ENCODE results near the gene TMEM117.
"Not testable (repeated sequence)": the region's sequence is repeated elsewhere in the genome, so short reads cannot be mapped to it uniquely, and the experiment has no call there.

Gene TMEM117

DNA sequence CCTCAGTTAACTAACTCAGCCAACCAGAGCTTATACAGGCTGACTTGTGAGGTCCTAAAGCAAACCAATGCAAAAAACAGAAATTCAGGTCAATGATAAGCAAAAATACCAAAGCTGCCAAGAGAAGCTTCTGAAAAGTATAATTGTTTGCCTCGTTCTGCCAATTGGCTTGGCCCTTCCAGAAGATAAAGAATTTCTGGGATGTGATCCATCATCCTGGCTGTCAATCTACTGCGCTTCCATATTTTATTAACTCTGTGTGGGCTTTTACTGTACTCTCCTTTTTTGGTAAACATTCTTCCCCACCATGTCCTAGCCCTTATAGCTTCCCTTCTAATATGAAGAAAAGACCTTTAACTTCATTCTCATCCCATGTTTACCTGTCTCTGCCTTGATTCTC lies 387.9 kb downstream of the TMEM117 start:
- DNase-seq (ENCODE audit: low read depth in 2 of 2): no peak

DNA sequence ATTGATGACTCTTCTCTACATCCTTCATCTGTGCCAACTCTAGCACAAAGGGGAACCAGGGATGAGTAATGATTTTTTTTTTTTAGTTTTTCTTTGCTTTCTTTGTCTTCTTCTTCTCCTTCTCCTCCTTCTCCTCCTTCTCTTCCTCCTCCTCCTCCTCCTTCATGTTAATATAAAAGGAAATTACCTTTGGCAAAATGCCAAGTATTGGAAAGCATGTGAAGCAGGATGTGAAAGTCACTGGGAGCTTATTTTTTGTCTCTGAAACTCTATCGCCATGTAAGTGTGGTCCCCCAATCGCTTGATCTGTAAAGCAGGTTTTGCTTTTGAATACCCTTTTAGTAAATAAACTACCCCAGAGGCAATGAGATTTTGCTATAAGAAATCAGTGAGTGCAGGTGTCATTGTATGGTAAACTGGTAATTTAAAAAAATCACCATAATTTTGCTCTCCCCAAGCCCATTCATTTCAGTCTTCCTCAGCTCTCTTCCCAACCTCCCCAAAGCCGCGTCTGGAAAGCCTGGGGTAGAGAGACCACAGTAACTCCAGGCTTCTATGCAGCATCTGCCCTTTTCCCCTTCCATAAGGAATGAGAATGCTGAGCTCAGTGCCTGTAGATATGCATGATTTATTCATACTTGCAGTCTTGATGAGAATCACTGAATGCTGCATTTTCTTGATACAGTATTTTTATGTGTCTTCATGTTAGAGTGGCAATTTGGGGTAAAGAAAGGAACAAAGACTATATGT lies 388.7 kb downstream of the TMEM117 start:
- DNase-seq (ENCODE audit: low read depth in 2 of 2): no peak

DNA sequence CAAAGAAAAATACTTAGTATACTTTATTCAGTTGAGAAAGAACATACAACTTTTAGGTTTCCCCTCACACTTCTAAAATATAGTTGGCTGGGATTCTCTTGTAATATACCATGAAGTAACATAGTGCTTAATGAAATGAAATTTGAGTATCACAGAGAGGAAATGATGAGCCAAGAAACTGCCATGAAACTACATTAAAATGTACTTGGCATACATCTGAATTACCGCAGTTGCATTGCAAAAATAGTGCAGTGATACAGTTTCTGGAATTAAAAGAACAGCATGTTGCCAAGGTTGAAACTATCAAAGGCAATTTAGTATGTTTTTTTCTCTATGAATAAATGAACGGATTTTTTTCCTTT lies 389.2 kb downstream of the TMEM117 start:
- no peak for DNase-seq (ENCODE audit: low read depth in 2 of 2)

DNA sequence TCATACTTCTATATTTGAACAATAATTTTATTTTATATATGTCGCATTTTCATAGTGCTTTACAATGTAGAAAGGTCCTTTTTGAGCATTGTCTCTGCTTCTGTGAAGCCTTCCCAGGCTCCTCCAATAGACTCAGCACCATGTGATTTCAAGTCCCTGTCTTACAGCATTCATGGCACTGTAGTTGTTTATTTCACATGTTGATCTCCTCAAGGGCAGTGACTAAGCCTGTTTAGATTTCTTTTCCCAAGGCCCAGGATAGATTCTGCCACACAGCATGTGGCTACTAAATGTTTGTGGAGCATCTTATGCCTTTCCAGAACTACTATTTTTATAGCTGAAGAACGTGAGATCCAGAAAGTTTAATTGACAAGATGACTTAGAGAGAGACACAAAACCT lies 391.7 kb downstream of the TMEM117 start:
- DNase-seq (ENCODE audit: low read depth in 2 of 2): no peak

DNA sequence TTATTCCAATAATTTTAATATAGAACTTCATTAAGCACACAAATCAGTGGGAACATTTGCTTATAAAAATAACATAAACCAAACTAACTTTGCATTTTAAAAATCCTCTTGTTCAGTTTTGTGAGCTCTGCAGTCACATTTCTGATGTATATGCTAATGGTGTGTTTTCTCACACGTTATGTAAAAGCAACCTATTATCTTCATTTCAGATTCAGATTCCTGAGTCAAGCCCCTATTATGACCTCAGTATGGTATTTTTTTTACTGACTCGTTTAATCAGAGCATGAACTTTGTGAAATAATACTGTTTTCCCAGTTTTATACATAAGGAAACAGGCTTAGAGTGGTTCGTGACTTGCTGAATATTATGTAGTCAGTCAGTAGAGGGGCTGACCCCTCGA lies 394.0 kb downstream of the TMEM117 start:
- no peak for DNase-seq (ENCODE audit: low read depth in 2 of 2)

DNA sequence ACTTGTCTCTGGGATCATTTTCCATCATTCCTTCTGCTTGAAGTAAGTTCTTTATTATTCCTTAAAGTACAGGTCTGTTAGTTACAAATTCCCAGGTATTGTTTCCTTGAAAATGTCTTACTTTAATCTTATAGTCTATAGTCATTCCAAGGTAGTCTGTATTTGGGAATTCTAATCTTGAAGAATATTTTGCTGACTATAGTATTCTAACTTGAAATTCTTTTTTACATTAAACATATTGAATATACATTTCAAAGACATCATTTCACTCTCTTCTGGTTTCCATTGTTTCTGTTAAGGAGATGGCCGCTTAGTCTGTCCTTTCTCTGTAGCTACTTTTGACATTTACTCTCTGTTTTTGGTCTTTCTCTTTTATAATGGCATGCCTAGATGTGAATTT lies 399.8 kb downstream of the TMEM117 start:
- no peak for DNase-seq (ENCODE audit: low read depth in 2 of 2)

DNA sequence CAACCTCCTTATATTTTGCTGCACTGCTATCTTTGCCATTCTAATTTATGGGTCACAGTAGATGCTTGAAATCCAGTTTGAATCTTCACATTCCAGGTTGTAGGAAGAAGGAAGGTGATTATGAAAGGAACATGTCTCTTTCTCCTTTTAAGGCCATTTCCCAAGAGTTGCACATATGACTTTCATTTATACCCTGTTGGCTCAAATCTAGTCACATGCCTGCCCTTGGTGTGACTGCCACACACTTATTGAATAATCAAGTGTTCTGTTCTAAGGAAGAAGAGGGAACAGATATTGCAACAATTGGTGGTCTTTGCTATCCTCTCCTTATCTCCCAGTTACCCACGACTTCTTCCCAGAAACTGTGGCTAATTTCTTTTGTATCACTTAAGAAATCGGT lies 404.3 kb downstream of the TMEM117 start:
- DNase-seq (ENCODE audit: low read depth in 2 of 2): no peak

DNA sequence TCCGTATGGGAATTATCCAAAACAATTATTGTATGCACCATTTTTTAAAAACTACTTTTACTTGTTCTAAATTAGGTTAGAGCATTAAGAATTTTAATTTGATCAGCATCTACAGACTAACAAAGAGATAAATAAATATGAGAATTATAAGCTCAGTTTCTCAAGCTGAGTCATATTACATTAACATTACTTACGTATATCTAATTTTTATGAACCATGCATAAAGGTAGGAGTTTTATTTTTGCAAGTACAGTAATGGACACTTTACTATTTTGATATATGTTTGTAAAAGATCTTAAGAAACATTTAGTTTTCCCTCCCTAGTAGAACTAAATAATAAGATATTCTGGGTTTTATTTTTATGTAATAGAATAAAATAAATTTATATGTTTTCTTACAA lies 410.1 kb downstream of the TMEM117 start:
- no peak for DNase-seq (ENCODE audit: low read depth in 2 of 2)

DNA sequence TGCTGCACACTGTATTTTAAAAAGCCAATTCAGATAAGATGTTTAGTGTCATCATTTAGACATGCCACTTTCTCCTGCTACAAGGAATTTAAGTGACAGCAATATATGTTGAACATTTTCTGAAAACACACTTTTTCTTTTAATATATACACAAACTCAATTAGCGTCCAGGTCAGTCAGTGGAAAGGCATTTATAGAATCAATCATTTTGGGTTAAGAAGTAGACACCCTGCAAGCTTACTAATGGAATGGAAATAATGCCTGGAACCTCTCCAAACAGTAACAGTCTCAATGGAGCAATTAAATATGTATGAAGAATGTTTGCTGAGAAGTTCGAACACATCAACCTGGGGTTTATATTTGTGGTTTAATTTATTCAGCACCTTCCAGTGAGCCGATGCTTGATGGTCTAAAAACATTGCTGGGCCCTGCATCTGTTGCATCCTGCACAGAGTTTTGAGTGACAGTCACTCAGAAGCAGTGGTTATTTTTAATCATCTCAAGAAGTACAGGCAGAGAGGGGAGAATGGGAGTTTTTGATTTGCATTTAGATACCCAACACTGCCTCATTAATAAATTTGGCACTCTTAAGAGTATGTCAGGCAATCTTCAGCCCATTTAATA lies 410.7 kb downstream of the TMEM117 start:
- no peak for DNase-seq (ENCODE audit: low read depth in 2 of 2)

DNA sequence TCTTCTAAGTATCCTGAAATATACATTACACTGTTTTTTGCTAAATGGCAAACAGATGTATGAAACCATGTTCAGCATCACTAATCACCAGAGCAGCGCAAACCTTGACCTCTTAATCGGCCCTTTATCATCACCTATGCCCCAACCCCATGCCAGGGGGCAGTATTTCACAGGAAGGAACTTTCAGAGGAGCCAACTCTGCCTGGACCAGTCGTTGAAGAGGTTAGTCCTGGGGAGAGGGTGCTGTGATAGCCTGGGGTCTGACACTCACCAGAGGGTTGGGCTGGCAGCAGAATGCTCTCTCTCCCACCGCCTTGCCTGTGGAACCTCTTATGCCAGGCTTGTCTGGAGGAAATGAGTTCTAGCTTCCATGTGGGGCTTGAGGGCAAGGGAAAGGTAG lies 411.7 kb downstream of the TMEM117 start:
- no peak for DNase-seq (ENCODE audit: low read depth in 2 of 2)

DNA sequence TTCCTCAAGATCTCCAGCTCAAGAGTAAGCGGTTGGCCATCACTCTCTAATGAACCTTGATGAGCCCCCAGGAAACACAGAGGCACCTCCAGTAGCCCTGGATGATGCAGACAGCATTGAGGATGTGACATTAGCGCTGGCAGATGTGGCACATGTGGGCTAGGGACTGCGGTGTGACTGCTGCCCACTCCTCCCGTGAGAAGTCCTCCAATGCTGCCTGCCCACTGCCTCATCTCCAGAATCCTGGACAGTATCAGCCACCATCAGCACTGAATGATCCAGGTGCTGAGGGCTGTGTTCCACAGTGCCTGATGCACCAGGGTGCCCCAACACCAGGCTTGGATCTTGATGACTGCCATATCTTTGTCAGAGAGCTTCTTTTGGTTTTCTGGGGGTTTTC lies 412.6 kb downstream of the TMEM117 start:
- DNase-seq (ENCODE audit: low read depth in 2 of 2): no peak

DNA sequence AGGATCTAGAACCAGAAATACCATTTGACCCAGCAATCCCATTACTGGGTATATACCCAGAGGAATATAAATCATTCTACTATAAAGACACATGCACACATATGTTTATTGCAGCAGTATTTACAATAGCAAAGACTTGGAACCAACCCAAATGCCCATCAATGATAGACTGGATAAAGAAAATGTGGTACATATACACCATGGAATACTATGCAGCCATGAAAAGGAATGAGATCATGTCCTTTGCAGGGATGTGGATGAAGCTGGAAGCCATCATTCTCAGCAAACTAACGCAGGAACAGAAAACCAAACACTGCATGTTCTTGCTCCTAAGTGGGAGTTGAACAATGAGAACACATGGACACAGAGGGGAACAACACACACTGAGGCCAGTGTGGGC lies 414.6 kb downstream of the TMEM117 start:
- not testable (repeated sequence) for DNase-seq (ENCODE audit: low read depth in 2 of 2)

DNA sequence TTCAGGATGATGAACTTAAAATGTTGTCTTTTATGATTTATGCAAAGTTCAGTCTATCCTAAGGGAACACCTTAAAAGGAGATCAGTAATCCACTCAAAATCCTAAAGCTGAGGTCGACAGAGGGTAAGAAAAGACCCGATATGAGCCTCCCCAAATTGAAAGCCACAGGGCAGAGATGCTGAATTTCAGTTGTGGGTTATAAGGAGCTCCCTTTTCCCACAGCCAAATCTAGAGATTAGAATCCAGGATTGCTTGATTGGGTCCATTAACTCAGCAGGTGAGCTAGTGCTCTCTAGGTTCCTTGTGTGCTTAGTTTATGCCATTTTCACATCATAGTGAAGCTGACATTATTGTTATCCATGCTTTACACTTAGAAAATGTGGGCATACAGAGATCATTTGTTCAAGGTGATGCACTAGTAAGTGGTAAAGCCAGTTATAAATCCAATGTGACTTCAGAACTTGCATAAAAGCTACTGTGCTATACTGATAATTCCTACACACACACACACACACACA lies 417.5 kb downstream of the TMEM117 start:
- no peak for DNase-seq (ENCODE audit: low read depth in 2 of 2)

DNA sequence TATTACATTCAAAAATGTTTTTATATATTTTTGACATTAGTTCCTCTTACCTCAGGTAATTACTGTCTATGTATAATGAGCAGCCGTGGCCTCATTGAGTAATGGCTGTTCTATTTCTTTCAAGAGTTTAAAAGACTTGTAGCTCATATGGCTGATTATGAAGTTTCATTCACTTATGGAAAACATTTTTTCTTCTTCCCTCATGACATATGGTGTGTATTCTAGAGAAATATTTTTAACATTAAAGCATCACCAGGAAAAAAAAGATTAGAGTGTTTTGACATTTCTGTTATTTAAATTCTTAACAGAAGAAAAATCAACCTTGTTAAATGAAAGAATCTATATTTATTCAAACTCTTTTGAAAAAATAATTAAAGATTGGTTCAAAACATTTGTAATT lies 422.4 kb downstream of the TMEM117 start:
- no peak for DNase-seq (ENCODE audit: low read depth in 2 of 2)

DNA sequence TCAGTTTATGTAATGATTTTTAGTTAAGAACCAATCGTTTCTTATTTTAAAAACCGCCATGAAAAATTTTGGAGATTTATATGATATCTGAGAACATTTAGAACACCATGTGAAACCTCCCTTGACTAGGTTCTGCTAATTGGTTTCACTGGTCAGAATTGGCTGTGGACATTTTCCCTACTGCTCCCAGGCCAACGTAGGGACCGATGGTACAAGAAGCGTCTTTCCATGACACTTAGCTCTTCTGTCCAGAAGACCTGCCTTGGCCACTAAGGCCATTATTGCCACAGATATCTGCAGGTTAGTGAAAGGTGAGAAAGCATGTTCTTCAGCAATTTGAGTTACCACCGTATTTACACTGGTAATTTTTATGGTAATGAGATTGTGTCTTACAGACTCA lies 424.0 kb downstream of the TMEM117 start:
- no peak for DNase-seq (ENCODE audit: low read depth in 2 of 2)

DNA sequence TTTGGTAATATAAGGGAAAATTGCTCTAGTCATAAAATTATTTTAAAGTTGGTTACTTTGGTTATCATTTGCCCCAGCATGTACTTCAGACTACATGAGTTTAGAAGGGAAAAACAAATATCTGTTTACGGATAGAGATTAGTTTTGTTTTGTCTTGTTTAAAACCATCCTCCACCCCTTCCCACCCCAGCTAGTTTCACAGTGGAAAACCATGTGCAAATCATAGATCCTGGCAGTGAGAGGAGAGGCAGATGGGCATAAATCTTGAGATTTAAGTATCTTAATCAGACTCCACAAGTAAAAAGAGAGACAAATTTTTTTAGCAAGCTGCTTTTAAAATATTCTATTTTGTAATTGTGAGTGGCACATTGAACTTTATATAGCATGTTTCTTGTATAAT lies 424.7 kb downstream of the TMEM117 start:
- no peak for DNase-seq (ENCODE audit: low read depth in 2 of 2)

DNA sequence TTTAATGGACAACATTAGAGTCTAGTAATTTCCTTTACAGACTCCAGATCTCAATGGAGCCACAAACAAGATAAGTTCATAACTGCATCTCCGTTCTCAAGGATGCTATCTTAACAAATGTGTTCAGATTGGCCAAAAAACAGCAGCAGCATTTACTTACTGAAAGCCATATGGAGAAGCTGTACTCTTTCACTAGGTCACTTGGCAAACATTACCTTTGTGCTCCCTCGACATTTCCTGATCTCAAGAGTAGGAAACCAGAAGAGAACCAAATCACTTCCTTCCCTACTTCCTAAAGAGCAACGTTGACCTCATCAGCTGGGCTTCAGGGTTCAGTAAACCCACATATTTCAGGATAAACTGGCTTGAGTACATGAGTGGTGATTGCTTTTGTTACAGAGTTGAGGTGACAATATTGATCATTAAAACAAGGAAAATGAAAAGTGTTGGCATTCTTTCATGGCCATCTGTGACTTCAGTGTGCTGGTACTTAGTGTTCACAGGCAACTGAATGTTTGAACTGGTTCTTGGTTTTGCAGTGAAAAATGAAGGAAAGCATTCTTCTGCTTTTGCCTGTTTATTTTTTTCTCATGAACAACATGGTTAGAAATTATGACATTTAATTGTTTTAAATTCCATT lies 449.6 kb downstream of the TMEM117 start:
- no peak for DNase-seq (ENCODE audit: low read depth in 2 of 2)

DNA sequence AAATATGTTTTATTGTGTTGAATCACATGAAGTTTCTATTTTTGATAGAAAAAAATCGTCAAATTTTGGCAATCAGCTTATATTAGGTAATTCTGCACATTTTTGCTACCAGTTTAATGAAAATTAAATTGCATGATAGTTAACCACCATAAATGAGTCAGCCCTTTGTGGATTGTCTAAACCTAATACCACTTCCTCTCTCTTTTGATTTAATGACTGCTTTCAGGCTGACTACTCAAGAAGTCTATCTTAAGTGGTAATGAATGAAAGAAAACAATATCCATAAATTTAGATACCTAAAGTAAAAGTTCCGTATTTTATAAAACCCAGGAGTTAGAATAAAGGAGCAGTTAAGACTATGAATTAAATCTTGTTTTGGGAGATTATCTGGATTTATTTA lies 450.5 kb downstream of the TMEM117 start:
- no peak for DNase-seq (ENCODE audit: low read depth in 2 of 2)

DNA sequence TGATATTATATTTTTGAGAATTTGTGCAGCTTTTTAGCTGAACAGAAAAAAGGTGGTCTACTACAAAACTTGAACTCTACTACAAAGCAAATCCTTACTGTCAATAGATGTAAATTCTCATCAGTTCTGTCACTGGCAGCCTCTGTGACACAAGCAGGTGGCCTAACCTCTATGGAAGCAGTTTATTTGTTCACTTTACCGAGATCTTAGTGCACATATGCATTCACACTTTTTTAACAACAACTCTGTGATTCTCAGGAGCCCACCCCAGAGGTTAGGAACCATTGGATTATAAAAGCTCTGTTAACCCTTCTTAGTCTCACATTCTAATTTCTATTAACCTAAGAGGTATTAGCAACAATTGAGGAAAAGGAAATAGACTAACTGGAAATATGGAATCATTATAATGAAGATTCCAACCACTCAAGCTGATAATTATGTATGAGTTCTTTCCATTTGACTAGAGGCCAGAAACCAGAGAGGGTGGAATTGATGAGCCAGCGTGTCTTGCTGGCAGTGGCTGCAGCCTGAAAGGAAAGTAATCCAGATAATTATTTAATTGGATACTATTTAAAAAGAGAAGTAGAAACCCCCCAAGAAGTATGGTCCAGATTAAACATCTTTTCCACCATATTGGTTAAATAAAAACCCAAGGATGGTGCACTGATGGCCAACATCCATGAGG lies 451.1 kb downstream of the TMEM117 start:
- no peak for DNase-seq (ENCODE audit: low read depth in 2 of 2)

DNA sequence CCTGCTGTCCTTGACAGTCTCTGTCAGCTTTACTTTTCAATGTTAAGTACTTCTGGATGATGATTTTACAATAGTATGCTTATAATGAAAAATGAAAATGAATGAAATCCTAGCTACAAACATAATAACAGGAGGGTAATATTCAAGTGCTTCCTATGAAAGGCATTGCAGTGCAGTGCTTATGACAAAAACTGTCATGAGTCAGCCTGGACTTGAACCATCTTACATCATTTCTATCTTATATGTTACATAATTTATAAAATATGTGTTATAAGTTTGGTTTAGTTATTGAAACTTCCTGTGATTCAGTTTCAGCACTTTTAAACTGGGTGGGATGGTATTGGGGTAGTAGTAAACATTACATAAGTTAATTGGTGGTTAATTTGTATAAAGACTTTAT lies 451.7 kb downstream of the TMEM117 start:
- no peak for DNase-seq (ENCODE audit: low read depth in 2 of 2)

DNA sequence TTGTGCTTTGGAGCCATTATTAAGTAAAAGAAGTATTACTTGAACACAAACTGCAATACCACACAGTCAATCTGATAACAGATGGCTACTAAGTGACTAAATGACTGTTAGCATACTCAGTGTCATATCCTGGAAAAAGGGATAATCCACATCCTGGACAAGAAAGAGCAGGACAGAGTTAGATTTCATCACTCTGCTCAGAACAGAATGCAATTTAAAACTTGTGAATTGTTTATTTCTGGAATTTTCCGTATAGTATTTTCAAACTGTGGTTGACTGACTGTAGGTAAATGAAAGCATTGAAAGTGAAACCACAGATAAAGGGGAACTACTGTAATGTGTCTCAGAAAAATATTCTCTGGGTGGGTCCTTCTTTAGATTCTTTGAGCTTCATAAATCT lies 458.8 kb downstream of the TMEM117 start:
- no peak for DNase-seq (ENCODE audit: low read depth in 2 of 2)

DNA sequence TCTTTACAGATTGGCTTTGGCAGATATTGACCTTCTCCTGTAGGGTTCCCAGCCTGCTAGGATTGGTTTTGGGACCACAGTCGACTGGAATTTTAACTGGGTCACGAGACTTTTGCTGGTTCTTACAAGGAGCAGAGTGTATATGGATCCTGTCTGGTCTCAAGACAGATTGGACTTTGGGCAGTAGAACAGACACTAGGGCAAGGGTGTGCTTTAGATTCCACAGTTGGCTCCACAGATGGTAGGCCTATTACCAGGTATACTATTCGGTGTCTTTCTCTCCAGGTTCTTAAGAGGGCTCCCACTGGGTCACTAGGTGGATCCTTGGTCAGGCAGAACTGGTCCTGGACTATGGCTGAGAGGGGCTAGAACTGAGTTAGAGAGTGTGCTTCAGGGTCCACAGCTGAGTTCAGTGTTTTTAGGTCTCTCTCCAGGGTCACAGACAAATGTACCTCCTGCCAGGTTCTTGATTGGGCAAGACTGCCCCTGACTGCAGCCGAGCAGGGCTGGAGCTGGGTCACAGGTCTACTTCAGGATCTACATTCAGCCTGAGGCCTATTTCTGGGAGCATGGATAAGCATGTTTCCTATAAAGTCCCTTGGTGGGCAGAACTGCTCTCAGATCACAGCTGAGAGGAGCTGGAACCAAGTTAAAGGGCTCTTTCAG lies 460.2 kb downstream of the TMEM117 start:
- no peak for DNase-seq (ENCODE audit: low read depth in 2 of 2)

All from stimulated activated CD4-positive, alpha-beta T cell treated with anti-CD3 and anti-CD28 coated beads, Interleukin-1b, Interleukin-23, amount 100 ng/mL, for 1 hour (primary cell).